Small intestine (tissue), 4 donors: ENCODE data around the gene RARA. TPM values are rescaled to one million over a fixed set of nuclear protein-coding genes. Genes with fewer than 3 reads are reported as not detected.

Experiments
- polyA plus RNA-seq, 4 donors: library from polyadenylated mRNA; stranded (reverse) in 3 of 4; unstranded in 1 of 4; fragments of 200-250 nt in 3 of 4; fragments of 120-200 nt in 1 of 4; gene quantifications; one replicate each; pipeline versions ENCODE4 v1.2.1 to v1.2.3, GENCODE V29; 2013
- donor health status: healthy with polysubstance abuse.
- donor health status: Bipolar disorder and iron deficiency.
- donor health status: healthy.

The RARA gene
- polyA plus RNA-seq, 4 donors, result 28.8 to 47.7 (median 39.9) TPM

Other genes starting within 250 kb of the RARA start
- 10 to 100 TPM; 22.4 to 67.5 (median 43.4) TPM for gene THRA, start 246.2 kb upstream of the RARA start, polyA plus RNA-seq
- 10 to 100 TPM in 2 of 4 donors, 1 to 10 TPM in 2; 2.7 to 25.1 (median 12.1) TPM for gene NR1D1, start 208.6 kb upstream of the RARA start, polyA plus RNA-seq
- 100 to 1,000 TPM in 1 of 4 donors, 10 to 100 TPM in 3; 53.1 to 120 (median 69.3) TPM for gene MSL1, start 187.2 kb upstream of the RARA start, polyA plus RNA-seq
- gene CASC3, start 168.6 kb upstream of the RARA start, polyA plus RNA-seq, result 10 to 100 TPM; 24.2 to 55.1 (median 32.8) TPM
- gene RAPGEFL1, start 131.7 kb upstream of the RARA start, polyA plus RNA-seq, result 100 to 1,000 TPM in 1 of 4 donors, 10 to 100 TPM in 3; 24.5 to 121 (median 57.9) TPM
- 10 to 100 TPM; 12.5 to 22.9 (median 14.0) TPM for gene WIPF2, start 89.9 kb upstream of the RARA start, polyA plus RNA-seq
- 10 to 100 TPM in 2 of 4 donors, 1 to 10 TPM in 2; 2.5 to 11.5 (median 7.3) TPM for gene CDC6, start 21.3 kb upstream of the RARA start, polyA plus RNA-seq
- 1 to 10 TPM in 1 of 4 donors, under 1 TPM in 1, not detected in 2; 0.32 to 1.1 TPM for gene GJD3, start 55.6 kb downstream of the RARA start, polyA plus RNA-seq
- 10 to 100 TPM in 2 of 4 donors, 1 to 10 TPM in 2; 1.1 to 69.9 (median 20.3) TPM for gene TOP2A, start 108.7 kb downstream of the RARA start, polyA plus RNA-seq
- 100 to 1,000 TPM in 1 of 4 donors, 10 to 100 TPM in 3; 19.2 to 282 (median 40.1) TPM for gene IGFBP4, start 134.3 kb downstream of the RARA start, polyA plus RNA-seq
- gene TNS4, start 192.4 kb downstream of the RARA start, polyA plus RNA-seq, result 1 to 10 TPM in 1 of 4 donors, not detected in 3; 3.0 TPM